Right cardiac atrium (tissue), 5 donors: ENCODE measurements around the gene SAFB2. TPM values are rescaled to one million over a fixed set of nuclear protein-coding genes. Genes with fewer than 3 reads are reported as not detected.
A peak's percentile ranks its signal among the peaks of the same experiment; 100 is the strongest.

Experiments used
- ATAC-seq, 2 donors: fragments of 200-7000 bp; cut with Tn5 transposase; one replicate each; pipeline versions ENCODE4 v1.8.0 to v1.9.1; 2020; ENCODE audit warnings: moderate library complexity in 2 of 2, mild to moderate bottlenecking in 1 of 2
- DNase-seq, 3 donors: peaks; one replicate each; pipeline ENCODE4 v3.0.0-alpha.2; 2020
- H3K27ac ChIP-seq: one replicate; pipeline ENCODE4 v1.5.1; 2013; ENCODE audit warnings: mild to moderate bottlenecking, low read length, control low read depth, moderate library complexity
- H3K27me3 ChIP-seq: one replicate; pipeline ENCODE4 v1.6.1; 2013; ENCODE audit not compliant: control insufficient read depth, insufficient read depth
- H3K4me1 ChIP-seq: one replicate; pipeline ENCODE4 v1.6.1; 2013; ENCODE audit warnings: low read length; ENCODE audit not compliant: control insufficient read depth, insufficient read depth
- H3K4me3 ChIP-seq: one replicate; pipeline ENCODE4 v1.5.1; 2013; ENCODE audit warnings: low read length, control low read depth
- H3K9me3 ChIP-seq: one replicate; pipeline ENCODE4 v1.6.1; 2013; ENCODE audit warnings: low read length; ENCODE audit not compliant: control insufficient read depth
- WGBS: extraction: QIAGEN DNeasy Blood & Tissue Kit; methylation state at CpG from one replicate; pipeline ENCODE4 v1.1.7; 2013; 5-methylcytosine and 5-hydroxymethylcytosine counted together
- intact Hi-C, 4 donors: fragments of 100-400 bp; cut with DNase I; formaldehyde crosslinking; loops; one replicate each; pipeline versions ENCODE4 v1.11.0 to v1.14.0; 2022 to 2023
- polyA plus RNA-seq: library from polyadenylated mRNA; stranded (reverse); fragments of 200-250 nt; gene quantifications from one replicate; pipeline ENCODE4 v1.2.3, GENCODE V29; 2013
- total RNA-seq, 4 donors: library from RNA; stranded (reverse); fragmentation: NEBNext Ultra II Directional; extraction: Animal tissue kit (Norgen Biotek cat#: 25700); gene quantifications; one replicate each; pipeline ENCODE4 v1.2.1, GENCODE V29; 2021
- donor health status: healthy with polysubstance abuse.
- donor health status: DM: no; HTN: yes; CAD: no.
- donor health status: DM: no; HTN: no; CAD: no.
- donor health status: DM: no; HTN: yes; CAD: no; lungs with severe emphysema.
- donor health status: DM: yes; HTN: yes; CAD: no.

SAFB2 gene
- total and polyA plus RNA-seq, 5 donors, result 43.6 to 68.8 (median 63.1) TPM

GRCh38 chr19:5590865-5591154 is 31.8 kb downstream of the SAFB2 start:
- DNase-seq (no peak), ATAC-seq (no peak)
- Histone ChIP-seq H3K4me3 (no peak overlapping the region), H3K27me3 (no peaks in the 10 kb centered on the region), H3K9me3 (no peaks in the 10 kb centered on the region), H3K27ac (no peak overlapping the region), H3K4me1 (peaks cover 5% of the 10 kb centered on the region)
- WGBS, result 89% methylated on average over 9 of the region's 9 CpGs
- intact Hi-C loops, result no loop called here

GRCh38 chr19:5590151-5590864 is 32.3 kb downstream of the SAFB2 start:
- no peak for ATAC-seq
- 87% methylated on average over 22 of the region's 22 CpGs for WGBS
- intact Hi-C loops, result no loop called here
- DNase-seq, result no peak
- H3K4me1 ChIP-seq, result peaks cover 9% of the 10 kb centered on the region
- no peak overlapping the region for H3K27ac ChIP-seq
- H3K4me3 ChIP-seq, result no peak overlapping the region
- no peaks in the 10 kb centered on the region for H3K27me3 ChIP-seq
- H3K9me3 ChIP-seq, result no peaks in the 10 kb centered on the region

- no peaks in the 10 kb centered on the region for H3K27me3 ChIP-seq
- no peak for DNase-seq
- intact Hi-C loops, result loop anchor here in 1 of 4 donors (10.0 kb wide), 1 partner anchor 544 kb away; no protein-coding TSS in a partner anchor
- H3K4me1 ChIP-seq, result peaks cover 11% of the 10 kb centered on the region
- peak overlapping the region; percentile 30 for H3K27ac ChIP-seq
- no peaks in the 10 kb centered on the region for H3K9me3 ChIP-seq
- H3K4me3 ChIP-seq, result no peak overlapping the region
- ATAC-seq, result peak; percentile 22 to 49
- 57% methylated on average over 30 of the region's 30 CpGs for WGBS
These were observed 33.5 kb downstream of the SAFB2 start for GRCh38 chr19:5588906-5589676.

GRCh38 chr19:5588441-5588840 is 34.1 kb downstream of the SAFB2 start:
- Histone ChIP-seq H3K4me1 (peaks cover 11% of the 10 kb centered on the region), H3K27ac (no peak overlapping the region), H3K4me3 (no peak overlapping the region), H3K9me3 (no peaks in the 10 kb centered on the region), H3K27me3 (no peaks in the 10 kb centered on the region)
- WGBS, result 81% methylated on average over 10 of the region's 10 CpGs
- DNase-seq (no peak), ATAC-seq (no peak)
- intact Hi-C loops, result loop anchor here in 1 of 4 donors (10.0 kb wide), 1 partner anchor 544 kb away; no protein-coding TSS in a partner anchor

DNA sequence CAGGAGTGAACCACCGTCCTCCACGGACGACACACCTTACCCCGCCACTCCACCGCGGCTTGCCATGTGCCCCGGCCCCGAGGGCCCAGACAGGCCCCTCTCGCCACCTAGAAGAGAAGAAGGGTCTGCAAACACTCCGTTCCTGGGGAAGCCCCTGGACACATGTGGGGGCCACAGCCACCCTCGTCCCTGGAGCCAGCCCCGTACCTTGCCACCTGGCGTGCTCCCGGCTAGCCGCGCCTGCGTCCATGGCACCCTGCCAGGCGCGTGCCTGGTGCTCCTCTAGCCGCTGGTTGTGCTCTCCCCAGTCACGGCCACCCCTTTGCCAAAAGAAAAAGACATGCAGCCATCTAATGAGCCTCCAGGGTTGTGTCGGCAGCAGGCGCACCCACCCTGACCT is 34.9 kb downstream of the SAFB2 start:
- 87% methylated on average over 23 of the region's 23 CpGs for WGBS
- no peak for DNase-seq
- no peak overlapping the region for H3K27ac ChIP-seq
- no peak overlapping the region for H3K4me3 ChIP-seq
- intact Hi-C loops, result loop anchor here in 1 of 4 donors (10.0 kb wide), 1 partner anchor 543 kb away; no protein-coding TSS in a partner anchor
- H3K4me1 ChIP-seq, result peaks cover 11% of the 10 kb centered on the region
- H3K27me3 ChIP-seq, result no peaks in the 10 kb centered on the region
- ATAC-seq, result no peak
- no peaks in the 10 kb centered on the region for H3K9me3 ChIP-seq

GRCh38 chr19:5587071-5587455 is 35.5 kb downstream of the SAFB2 start:
- H3K27me3 ChIP-seq, result no peaks in the 10 kb centered on the region
- intact Hi-C loops, result loop anchor here in 1 of 4 donors (10.0 kb wide), 1 partner anchor 542 kb away; no protein-coding TSS in a partner anchor
- no peaks in the 10 kb centered on the region for H3K9me3 ChIP-seq
- DNase-seq (no peak), ATAC-seq (no peak)
- no peak overlapping the region for H3K4me3 ChIP-seq
- H3K27ac ChIP-seq, result no peak overlapping the region
- WGBS, result 94% methylated on average over 16 of the region's 16 CpGs
- peaks cover 11% of the 10 kb centered on the region for H3K4me1 ChIP-seq

GRCh38 chr19:5586300-5587070 is 36.1 kb downstream of the SAFB2 start:
- Histone ChIP-seq H3K4me1 (peaks cover 11% of the 10 kb centered on the region), H3K4me3 (no peak overlapping the region), H3K9me3 (no peaks in the 10 kb centered on the region), H3K27ac (no peak overlapping the region), H3K27me3 (no peaks in the 10 kb centered on the region)
- intact Hi-C loops, result loop anchor here in 1 of 4 donors (10.0 kb wide), 1 partner anchor 542 kb away; no protein-coding TSS in a partner anchor
- DNase-seq (no peak), ATAC-seq (peak; percentile 6 to 9)
- 69% methylated on average over 26 of the region's 26 CpGs for WGBS

- H3K27me3 ChIP-seq, result no peaks in the 10 kb centered on the region
- peak overlapping the region; percentile 7 for H3K27ac ChIP-seq
- intact Hi-C loops, result loop anchor here in 1 of 4 donors (10.0 kb wide), 1 partner anchor 541 kb away; no protein-coding TSS in a partner anchor
- no peak overlapping the region for H3K4me3 ChIP-seq
- WGBS, result 24% methylated on average over 29 of the region's 29 CpGs
- peaks cover 11% of the 10 kb centered on the region for H3K4me1 ChIP-seq
- H3K9me3 ChIP-seq, result no peaks in the 10 kb centered on the region
- ATAC-seq (peak; percentile 17 to 31), DNase-seq (peak in 2 of 3 donors; percentile 73 to 77)
These were observed 36.9 kb downstream of the SAFB2 start for GRCh38 chr19:5585461-5586299.

- no peaks in the 10 kb centered on the region for H3K9me3 ChIP-seq
- DNase-seq (no peak), ATAC-seq (no peak)
- H3K4me1 ChIP-seq, result peaks cover 1% of the 10 kb centered on the region
- H3K27ac ChIP-seq, result no peak overlapping the region
- no peaks in the 10 kb centered on the region for H3K27me3 ChIP-seq
- H3K4me3 ChIP-seq, result no peak overlapping the region
- 62% methylated on average over 12 of the region's 12 CpGs for WGBS
- intact Hi-C loops, result loop anchor here in 1 of 4 donors (10.0 kb wide), 1 partner anchor 535 kb away; no protein-coding TSS in a partner anchor
These were observed 42.4 kb downstream of the SAFB2 start for GRCh38 chr19:5580161-5580571.

- H3K4me3 ChIP-seq, result no peak overlapping the region
- intact Hi-C loops, result loop anchor here in 2 of 4 donors (5.0 to 10.0 kb wide), 2 partner anchors 532 to 535 kb away; no protein-coding TSS in a partner anchor
- no peaks in the 10 kb centered on the region for H3K27me3 ChIP-seq
- ATAC-seq (no peak), DNase-seq (no peak)
- WGBS, result 91% methylated on average over 7 of the region's 7 CpGs
- no peaks in the 10 kb centered on the region for H3K4me1 ChIP-seq
- no peaks in the 10 kb centered on the region for H3K9me3 ChIP-seq
- no peak overlapping the region for H3K27ac ChIP-seq
These were observed 42.9 kb downstream of the SAFB2 start for GRCh38 chr19:5579697-5580096.
